CD4-positive, alpha-beta T cell treated with Interleukin-15 for 4 hours (primary cell): ENCODE data around the gene PHYKPL.

Experiments
- DNase-seq: peaks from one replicate; pipeline ENCODE4 v3.0.0-alpha.2; 2020; ENCODE audit warnings: low spot score

The PHYKPL gene

DNA sequence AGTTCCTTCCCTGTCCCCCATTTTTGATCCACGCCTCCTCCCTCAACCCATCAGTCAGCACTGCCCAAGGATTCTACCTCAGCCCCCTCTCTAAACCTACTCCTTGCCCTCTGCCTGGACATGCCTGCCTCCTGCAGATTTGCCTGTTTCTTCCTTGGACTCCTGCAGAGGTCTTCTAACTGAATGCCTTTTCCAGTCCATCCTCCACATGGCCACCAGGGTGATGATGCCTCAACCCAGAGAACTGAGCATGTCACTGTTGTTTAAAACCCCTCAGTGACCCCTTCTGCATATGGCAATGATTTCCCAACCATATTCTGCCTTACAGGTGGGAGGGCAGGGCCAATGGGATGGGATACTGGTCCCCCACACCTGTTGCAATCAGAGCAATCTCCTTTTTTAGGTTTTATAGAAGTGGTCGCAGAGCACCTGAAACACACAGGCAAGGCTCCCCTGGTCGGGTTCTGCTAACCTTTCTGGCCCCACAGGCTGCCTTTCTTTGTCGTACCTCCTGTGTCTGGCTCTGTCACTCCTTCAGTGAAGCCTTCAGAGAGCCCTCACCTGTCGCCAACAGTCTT, 9.3 kb downstream of the PHYKPL start:
- DNase-seq: no peak

DNA sequence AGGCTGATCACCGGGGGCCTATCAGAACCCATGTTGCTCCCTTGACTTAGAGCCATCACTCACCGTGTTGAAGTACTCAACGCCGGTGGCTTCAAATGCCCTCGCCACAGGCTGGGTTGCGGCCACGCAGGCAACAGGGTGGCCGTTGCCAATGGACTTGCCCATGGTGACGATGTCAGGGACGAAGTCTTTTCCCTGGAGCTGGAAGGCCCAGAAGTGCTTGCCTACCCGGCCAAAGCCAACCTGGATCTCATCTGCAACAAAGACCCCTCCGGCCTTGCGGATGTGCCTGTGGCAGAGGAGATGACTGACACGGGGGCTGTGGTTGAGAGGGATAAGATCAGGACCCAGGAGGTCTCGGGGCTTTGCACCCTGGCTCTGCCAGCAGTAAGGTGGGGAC, 10.3 kb downstream of the PHYKPL start:
- DNase-seq: no peak

DNA sequence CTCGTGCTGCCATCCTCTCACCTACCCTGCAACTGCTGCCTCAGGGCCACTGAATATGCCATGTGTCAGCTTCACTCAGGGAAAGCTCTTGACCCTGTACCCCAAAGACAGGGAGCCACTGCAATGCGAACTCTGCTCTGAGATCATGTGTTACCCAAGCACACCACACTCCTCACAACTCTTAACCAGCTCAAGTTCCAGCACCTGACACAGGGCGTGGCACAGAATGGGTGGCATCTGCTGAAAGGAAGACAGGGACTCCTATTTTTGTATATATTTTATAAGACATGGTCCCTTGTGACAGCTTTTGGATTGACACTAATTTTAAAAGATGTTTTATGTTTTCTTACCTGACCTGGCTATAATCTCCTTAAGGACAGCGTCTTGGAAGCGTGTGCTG, 10.7 kb downstream of the PHYKPL start:
- no peak for DNase-seq

GRCh38 chr5:178221282-178221681, 11.3 kb downstream of the PHYKPL start:
- no peak for DNase-seq

- DNase-seq: no peak
Observed at GRCh38 chr5:178218827-178219226, 13.8 kb downstream of the PHYKPL start.

- DNase-seq: no peak
Observed at GRCh38 chr5:178218237-178218776, 14.3 kb downstream of the PHYKPL start.

DNA sequence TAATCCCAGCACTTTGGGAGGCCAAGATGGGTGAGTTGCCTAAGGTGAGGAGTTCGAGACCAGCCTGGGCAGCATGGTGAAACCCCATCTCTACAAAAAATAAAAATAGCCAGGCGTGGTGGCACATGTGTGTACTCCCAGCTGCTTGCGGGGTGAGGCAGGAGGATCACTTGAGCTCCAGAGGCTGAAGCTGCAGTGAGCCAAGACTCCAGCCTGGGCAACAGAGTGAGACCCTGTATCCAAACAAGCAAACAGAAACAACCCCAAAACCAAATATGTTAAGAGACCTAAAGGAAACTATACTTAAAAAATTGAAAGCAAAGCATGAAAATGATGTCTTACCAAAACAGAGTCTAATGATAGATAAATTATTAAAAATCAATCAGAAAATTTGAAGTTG, 15.8 kb downstream of the PHYKPL start:
- DNase-seq: no peak

GRCh38 chr5:178216088-178216534, 16.5 kb downstream of the PHYKPL start:
- DNase-seq: no peak

DNA sequence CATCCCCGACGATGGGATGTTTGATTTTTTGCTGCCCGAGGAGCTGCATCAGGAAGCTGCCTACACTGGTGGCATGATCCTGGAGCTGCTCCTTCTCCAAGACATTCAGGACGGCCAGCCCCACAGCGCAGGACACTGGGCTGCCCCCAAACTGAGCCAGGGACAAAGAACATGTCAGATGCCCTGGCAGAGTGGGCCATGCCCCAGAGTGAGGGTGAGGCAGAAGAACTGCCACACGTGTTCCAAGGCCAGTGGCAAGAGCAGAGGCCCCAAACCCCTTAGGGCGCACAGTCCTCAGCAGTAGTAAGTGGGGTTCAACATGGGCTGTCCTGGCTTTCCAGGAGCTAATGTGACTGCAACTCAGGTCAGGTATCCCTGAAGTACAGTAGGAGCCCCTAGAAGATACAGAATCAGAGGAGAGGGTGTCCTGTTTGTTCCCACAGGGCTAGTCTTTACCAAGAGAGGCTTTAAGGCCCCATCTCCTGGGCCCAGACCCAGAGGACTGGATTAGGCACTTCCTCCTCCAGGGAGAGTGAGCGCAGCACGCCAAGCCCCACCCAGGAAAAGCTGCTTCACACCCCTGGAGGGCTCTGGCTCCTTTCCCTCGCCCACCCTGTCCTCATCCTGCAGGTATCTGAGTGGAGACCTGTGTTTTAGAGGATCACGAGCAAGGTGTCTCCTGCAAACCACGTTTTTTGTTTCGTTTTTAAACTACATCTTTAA, 17.2 kb downstream of the PHYKPL start:
- no peak for DNase-seq

DNA sequence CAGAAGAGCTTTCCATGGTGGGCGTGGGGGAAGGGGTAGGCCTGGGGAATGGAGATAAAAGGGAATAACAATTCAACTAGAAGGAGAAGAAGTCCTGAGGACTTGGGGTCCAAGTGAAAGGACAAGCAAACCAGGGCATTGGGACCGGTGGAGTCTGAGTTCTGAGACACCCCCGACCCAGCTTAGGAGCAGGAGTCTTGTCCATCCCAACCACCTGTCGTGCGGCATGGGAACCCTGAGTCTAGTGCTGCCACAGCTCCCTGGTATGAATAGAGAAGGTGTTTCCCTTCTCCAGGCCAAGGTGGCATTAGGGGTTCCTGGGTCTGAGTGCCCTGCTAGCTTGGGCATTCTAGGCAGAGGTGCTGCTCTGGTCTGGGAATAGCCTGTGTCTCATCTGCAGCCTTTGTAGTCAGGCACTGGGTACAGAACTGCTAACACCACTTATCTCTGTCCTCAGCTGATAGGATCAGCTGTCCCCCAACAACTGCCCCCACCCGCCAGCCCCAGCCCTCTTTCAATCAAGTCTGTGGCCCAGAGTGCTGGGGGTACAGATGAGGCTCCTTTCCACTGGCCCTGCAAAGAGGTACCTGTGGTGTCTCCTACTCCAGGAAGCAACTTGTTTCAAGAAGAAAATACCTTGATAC, 18.3 kb downstream of the PHYKPL start:
- DNase-seq: no peak

DNA sequence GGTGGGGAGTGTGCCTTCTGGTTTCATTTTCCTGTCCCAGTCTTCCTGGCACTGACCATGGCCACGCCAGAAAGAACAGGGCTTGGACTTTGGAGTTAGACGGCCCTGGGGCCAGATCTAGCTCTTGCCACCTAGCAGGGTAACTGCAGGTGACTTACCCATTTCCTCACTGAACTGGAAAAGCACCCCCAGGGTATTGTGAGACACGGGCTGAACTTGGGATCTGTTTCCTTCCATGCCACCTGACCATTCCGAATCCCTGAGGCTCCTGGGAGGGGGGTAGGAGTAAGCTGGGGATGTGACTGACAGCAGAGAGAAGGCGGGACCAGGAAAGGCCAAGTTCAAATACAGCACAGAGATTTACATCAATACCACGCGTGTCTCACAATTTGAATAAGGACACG, 18.9 kb downstream of the PHYKPL start:
- DNase-seq: no peak

DNA sequence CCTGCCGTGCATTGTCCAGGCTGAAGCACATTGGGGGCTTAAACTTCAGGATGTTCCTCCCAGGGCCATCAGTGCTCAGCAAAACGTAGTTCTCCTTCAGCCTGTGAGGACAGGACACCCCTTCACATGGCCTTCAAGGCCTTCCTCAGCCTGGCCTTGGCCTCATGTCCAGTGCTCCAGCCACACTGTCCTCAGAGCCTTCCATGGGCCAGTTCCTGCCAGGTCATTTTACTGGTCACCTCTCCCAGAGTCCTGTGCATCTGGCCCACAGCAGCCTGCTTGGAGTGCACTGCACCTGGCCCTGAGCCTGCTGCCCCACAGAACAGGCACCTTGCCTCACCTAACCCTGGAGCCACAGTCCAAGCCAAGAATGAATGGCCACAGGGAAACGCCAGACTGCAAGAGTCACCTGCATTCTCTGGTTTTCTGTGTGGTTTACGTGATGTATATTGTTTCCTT, 19.6 kb downstream of the PHYKPL start:
- DNase-seq: no peak

- DNase-seq: no peak
Observed at GRCh38 chr5:178212241-178213002, 20.2 kb downstream of the PHYKPL start.

DNA sequence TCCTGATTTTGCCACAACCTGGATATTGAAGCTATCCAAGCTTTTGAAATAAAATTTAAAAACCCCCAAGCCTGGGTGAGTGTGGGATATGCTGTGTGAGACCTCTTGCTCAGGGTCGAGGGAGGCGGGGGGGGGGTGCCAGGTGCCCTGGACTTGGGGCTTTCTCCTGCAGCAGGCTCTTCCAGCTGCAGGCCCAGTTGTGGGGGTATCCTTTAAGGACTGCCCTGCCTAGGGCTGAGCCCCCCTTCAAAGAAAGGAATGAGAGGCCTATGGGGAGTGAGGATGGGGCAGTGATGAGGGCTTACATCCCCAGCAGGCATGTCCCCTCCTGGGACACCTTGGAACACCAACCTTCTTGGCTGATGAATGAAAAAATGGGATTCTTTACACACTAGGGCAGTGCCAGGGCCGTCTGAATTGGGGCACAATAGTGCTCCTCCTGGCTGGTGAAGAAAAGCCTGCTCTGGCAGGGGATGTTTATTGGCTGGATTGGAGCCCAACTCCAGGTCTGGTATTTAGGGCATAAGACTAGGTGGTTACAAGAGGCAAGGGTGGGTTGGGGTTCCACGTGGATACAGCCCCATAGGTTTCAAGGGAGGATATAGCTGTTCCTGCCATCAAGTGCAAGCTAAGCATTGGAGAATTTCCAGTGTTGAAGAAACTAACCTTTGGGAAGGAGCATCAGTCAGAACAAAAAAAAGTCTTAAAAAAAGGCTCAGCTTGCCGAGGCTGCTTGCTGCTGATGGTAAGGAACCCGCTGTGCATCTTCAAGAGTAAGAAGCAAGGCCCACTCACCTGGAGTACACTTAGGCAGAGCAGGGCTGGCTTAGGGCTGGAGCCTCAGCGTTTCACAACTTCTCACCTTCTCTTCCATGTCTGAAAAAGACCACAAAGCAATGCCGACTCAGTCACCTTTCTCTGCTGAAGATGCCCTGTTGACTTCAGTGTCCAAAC, 21.2 kb downstream of the PHYKPL start:
- no peak for DNase-seq

DNA sequence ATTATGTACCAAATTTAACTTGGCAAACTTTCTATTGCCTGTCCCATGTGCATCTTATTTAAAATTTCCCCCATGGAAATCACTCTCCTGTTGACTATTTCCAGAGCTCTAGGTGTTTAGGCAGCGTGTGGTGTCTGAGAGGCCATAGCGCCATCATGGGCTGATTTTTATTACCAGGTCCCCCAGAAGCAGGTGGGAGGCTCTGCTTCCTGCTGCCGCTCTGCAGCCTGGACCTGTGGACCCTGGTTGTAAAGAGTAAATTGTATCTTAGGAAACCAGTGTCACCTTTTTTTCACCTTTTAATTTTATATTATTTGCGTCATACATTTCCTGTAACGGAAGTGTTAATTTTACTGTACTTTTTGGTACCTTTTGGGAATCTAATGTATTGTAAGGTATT, 21.9 kb downstream of the PHYKPL start:
- no peak for DNase-seq

- no peak for DNase-seq
Observed at GRCh38 chr5:178210073-178210535, 22.5 kb downstream of the PHYKPL start.

- no peak for DNase-seq
Observed at GRCh38 chr5:178209334-178210072, 23.1 kb downstream of the PHYKPL start.

- DNase-seq: no peak
Observed at GRCh38 chr5:178208540-178209227, 23.9 kb downstream of the PHYKPL start.

- DNase-seq: no peak
Observed at GRCh38 chr5:178207917-178208280, 24.7 kb downstream of the PHYKPL start.
